Fibroblast of pulmonary artery (primary cell): Measurements from ENCODE around the gene NSRP1.
A peak's percentile ranks its signal among the peaks of the same experiment; 100 is the strongest.
"Not testable (repeated sequence)": the region's sequence is repeated elsewhere in the genome, so short reads cannot be mapped to it uniquely, and the experiment has no call there.

Source experiments
- DNase-seq: peaks from one replicate; pipeline ENCODE4 v3.0.0-alpha.2; 2010; ENCODE audit warnings: low read depth
- H3K4me3 ChIP-seq: replicated peaks from 2 replicates; pipeline ENCODE4 v1.5.1; 2011; ENCODE audit warnings: low read depth, mild to moderate bottlenecking, control low read depth, low read length, moderate library complexity
- CTCF ChIP-seq: IDR thresholded peaks from 2 replicates; pipeline ENCODE4 v1.5.1; 2011; ENCODE audit warnings: mild to moderate bottlenecking, control low read depth, low read length, inconsistent platforms; ENCODE audit errors: missing control alignments

NSRP1 gene

GRCh38 chr17:30086896-30087295, 29.7 kb upstream of the NSRP1 start:
- DNase-seq: no peak
- TF ChIP-seq CTCF: no peak
- H3K4me3 ChIP-seq: no peak overlapping the region

- not testable (repeated sequence) for DNase-seq, H3K4me3 ChIP-seq
Measured at GRCh38 chr17:30087431-30087830, 29.2 kb upstream of the NSRP1 start.

GRCh38 chr17:30091121-30091670, 25.4 kb upstream of the NSRP1 start:
- no peak overlapping the region for H3K4me3 ChIP-seq
- peak; percentile 31 for DNase-seq
- TF ChIP-seq CTCF: no peak

GRCh38 chr17:30091771-30092170, 24.8 kb upstream of the NSRP1 start:
- TF ChIP-seq CTCF: no peak
- no peak overlapping the region for H3K4me3 ChIP-seq
- DNase-seq: peak; percentile 81

GRCh38 chr17:30092886-30093285, 23.7 kb upstream of the NSRP1 start:
- no peak overlapping the region for H3K4me3 ChIP-seq
- no peak for DNase-seq
- no peak for TF ChIP-seq CTCF

GRCh38 chr17:30093463-30094147, 23.0 kb upstream of the NSRP1 start:
- peak; percentile 69 for TF ChIP-seq CTCF
- peak; percentile 75 for DNase-seq

GRCh38 chr17:30095507-30096244, 20.9 kb upstream of the NSRP1 start:
- H3K4me3 ChIP-seq: no peak overlapping the region
- peak; percentile 85 for DNase-seq
- peak; percentile 77 for TF ChIP-seq CTCF

More at GRCh38 chr17:30093463-30094147, 23.0 kb upstream of the NSRP1 start:
- no peak overlapping the region for H3K4me3 ChIP-seq
